GM12891 (cell line): Measurements from ENCODE around the gene MYCBPAP.
A peak's percentile ranks its signal among the peaks of the same experiment; 100 is the strongest.

Experiments used
- DNase-seq: peaks from one replicate; pipeline ENCODE4 v3.0.0; 2011; ENCODE audit warnings: low spot score; ENCODE audit not compliant: insufficient read length
- FAIRE-seq: peaks from 2 replicates; lab custom pipeline; 2011; peaks lifted over from hg19 to GRCh38; lab: Jason Lieb, UNC
- PAX5 ChIP-seq: IDR thresholded peaks from 2 replicates; pipeline ENCODE4 v1.6.1; 2011; ENCODE audit warnings: low read length, moderate library complexity, mild to moderate bottlenecking; ENCODE audit not compliant: insufficient read depth, severe bottlenecking
- POLR2A ChIP-seq: IDR thresholded peaks from 2 replicates; pipeline ENCODE4 v1.6.1; 2011; ENCODE audit warnings: low read depth, low read length, control low read depth
- POLR2AphosphoS5 ChIP-seq: IDR thresholded peaks from 2 replicates; pipeline ENCODE4 v1.6.1; 2011; ENCODE audit warnings: low read depth, low read length, control low read depth
- POU2F2 ChIP-seq: IDR thresholded peaks from 2 replicates; pipeline ENCODE4 v1.6.1; 2011; ENCODE audit warnings: low read depth, mild to moderate bottlenecking, control low read depth, low read length, moderate library complexity
- SPI1 ChIP-seq: IDR thresholded peaks from 2 replicates; pipeline ENCODE4 v1.6.1; 2011; ENCODE audit warnings: low read depth, low read length, control low read depth
- TAF1 ChIP-seq: IDR thresholded peaks from 2 replicates; pipeline ENCODE4 v1.6.1; 2011; ENCODE audit warnings: low read depth, low read length, control low read depth

The MYCBPAP gene

GRCh38 chr17:50557630-50558029 lies 49.4 kb downstream of the MYCBPAP start:
- FAIRE-seq: no peak
- DNase-seq: no peak
- TF ChIP-seq TAF1 (no peak), POLR2A (no peak), POU2F2 (no peak), PAX5 (no peak), SPI1 (no peak), POLR2AphosphoS5 (no peak)

- FAIRE-seq (no peak), DNase-seq (no peak)
- no peak for TF ChIP-seq TAF1
- no peak for TF ChIP-seq POLR2A
- no peak for TF ChIP-seq POLR2AphosphoS5
- no peak for TF ChIP-seq SPI1
- TF ChIP-seq POU2F2: no peak
- TF ChIP-seq PAX5: no peak
Measured at GRCh38 chr17:50558091-50558490, 49.9 kb downstream of the MYCBPAP start.

- DNase-seq: no peak
- no peak for TF ChIP-seq SPI1
- no peak for TF ChIP-seq POLR2AphosphoS5
- TF ChIP-seq TAF1: no peak
- no peak for TF ChIP-seq PAX5
- no peak for TF ChIP-seq POLR2A
- no peak for TF ChIP-seq POU2F2
- no peak for FAIRE-seq
Measured at GRCh38 chr17:50558581-50558940, 50.3 kb downstream of the MYCBPAP start.

DNA sequence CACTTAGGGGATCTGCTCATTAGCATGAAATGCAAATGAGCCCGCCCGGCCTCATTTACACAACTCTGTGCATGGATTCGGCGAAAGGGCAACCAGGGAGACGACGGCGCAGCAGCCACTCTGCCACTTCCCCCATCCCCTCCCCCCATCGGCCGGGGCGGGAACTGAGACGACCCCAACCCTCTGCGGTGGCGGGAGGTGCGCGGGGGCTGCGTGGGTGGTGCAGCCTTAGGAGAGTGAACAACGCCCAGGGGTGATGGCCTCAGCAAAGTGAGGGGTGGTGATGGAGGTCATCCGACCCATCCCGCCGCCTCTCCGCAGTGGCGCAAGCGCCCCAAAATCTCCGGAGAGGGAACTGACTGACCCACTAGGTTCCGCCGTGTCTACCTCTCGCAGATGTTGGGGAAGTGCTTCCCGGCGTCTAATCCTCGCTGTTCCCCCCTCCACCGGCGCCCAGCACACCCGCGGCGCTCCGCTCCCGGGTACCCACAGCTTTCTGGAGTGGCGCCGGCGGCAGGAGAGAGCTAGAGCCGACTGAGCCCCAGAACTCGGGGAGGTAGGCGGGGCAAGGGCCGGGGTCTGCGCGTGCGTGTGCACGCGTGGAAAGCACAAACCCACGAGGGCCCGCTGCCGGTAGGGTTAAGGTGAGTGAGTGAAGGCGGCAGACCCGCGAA lies 50.8 kb downstream of the MYCBPAP start:
- DNase-seq (no peak), FAIRE-seq (peak; percentile 62)
- TF ChIP-seq POLR2AphosphoS5 (no peak), SPI1 (0 out of 2 replicates have a peak, but pooled peaks have one; percentile 3)

- FAIRE-seq (peak; percentile 52), DNase-seq (no peak)
- TF ChIP-seq SPI1: no peak
- TF ChIP-seq PAX5: no peak
- TF ChIP-seq POU2F2: no peak
- no peak for TF ChIP-seq TAF1
- no peak for TF ChIP-seq POLR2A
- TF ChIP-seq POLR2AphosphoS5: no peak
Measured at GRCh38 chr17:50559674-50560184, 51.5 kb downstream of the MYCBPAP start.

GRCh38 chr17:50560185-50560824 lies 52.1 kb downstream of the MYCBPAP start, which contains the start of gene CACNA1G:
TSS of gene CACNA1G (plus strand) at chr17:50560715. CDS start at chr17:50561460, 745 bp downstream.
- FAIRE-seq (peak; percentile 94), DNase-seq (peak; percentile 98)
- TF ChIP-seq POLR2A (no peak), POU2F2 (no peak), SPI1 (no peak), TAF1 (no peak), PAX5 (no peak), POLR2AphosphoS5 (no peak)

DNA sequence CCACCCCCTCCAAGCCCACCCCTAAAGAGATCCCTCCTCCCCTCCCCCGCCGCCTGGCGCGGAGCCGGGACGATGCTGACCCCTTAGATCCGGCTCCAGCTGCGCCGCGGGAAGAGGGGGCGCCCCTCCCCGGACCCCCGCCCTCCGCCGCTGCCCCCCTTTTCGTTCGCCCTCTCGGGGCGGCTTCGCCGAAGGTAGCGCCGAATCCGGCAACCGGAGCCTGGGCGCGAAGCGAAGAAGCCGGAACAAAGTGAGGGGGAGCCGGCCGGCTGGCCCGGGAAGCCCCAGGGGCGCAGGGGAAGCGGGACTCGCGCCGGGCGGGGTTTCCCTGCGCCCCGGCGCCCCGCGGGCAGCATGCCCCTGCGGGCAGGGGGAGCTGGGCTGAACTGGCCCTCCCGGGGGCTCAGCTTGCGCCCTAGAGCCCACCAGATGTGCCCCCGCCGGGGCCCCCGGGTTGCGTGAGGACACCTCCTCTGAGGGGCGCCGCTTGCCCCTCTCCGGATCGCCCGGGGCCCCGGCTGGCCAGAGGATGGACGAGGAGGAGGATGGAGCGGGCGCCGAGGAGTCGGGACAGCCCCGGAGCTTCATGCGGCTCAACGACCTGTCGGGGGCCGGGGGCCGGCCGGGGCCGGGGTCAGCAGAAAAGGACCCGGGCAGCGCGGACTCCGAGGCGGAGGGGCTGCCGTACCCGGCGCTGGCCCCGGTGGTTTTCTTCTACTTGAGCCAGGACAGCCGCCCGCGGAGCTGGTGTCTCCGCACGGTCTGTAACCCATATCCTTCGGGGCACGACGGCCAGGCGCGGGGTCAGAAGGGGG lies 52.9 kb downstream of the MYCBPAP start:
- FAIRE-seq (no peak), DNase-seq (no peak)
- TF ChIP-seq POU2F2: no peak
- TF ChIP-seq PAX5: no peak
- no peak for TF ChIP-seq POLR2A
- no peak for TF ChIP-seq SPI1
- no peak for TF ChIP-seq TAF1
- TF ChIP-seq POLR2AphosphoS5: no peak

- DNase-seq (no peak), FAIRE-seq (no peak)
- TF ChIP-seq POLR2AphosphoS5: no peak
- no peak for TF ChIP-seq TAF1
- no peak for TF ChIP-seq PAX5
- no peak for TF ChIP-seq POU2F2
- TF ChIP-seq SPI1: no peak
- TF ChIP-seq POLR2A: no peak
Measured at GRCh38 chr17:50561746-50562141, 53.5 kb downstream of the MYCBPAP start.

- TF ChIP-seq POU2F2 (no peak), POLR2A (no peak), SPI1 (no peak), TAF1 (no peak), POLR2AphosphoS5 (no peak), PAX5 (no peak)
- no peak for DNase-seq
- no peak for FAIRE-seq
Measured at GRCh38 chr17:50562242-50563091, 54.2 kb downstream of the MYCBPAP start.
